WTC11 (cell line): Measurements from ENCODE around the gene BCO2. TPM values are rescaled to one million over a fixed set of nuclear protein-coding genes. Genes with fewer than 3 reads are reported as not detected.

Experiments used
- ATAC-seq: fragments of 200-7000 bp; cut with Tn5 transposase; 2 replicates; pipeline ENCODE4 v1.10.0; 2021; ENCODE audit warnings: mild to moderate bottlenecking, moderate library complexity
- CTCF ChIA-PET: fragments of 300-600 bp; sonication (Branson Sonifier 250); formaldehyde crosslinking; loops from one replicate; lab custom pipeline; 2021; ENCODE audit warnings: antibody characterized with exemption; lab: Charles Lee
- POLR2A ChIA-PET: fragments of 350-600 bp; sonication (Branson Sonifier 250); formaldehyde crosslinking; loops from one replicate; lab custom pipeline; 2021; ENCODE audit warnings: antibody characterized with exemption; lab: Charles Lee
- DNase-seq: peaks from one replicate; pipeline ENCODE4 v3.0.0; 2021; ENCODE audit warnings: low spot score
- H3K27ac Mint-ChIP-seq: 2 replicates; pipeline ENCODE4 v1.8.0; 2021; ENCODE audit warnings: mixed read lengths
- H3K27me3 Mint-ChIP-seq: 2 replicates; pipeline ENCODE4 v1.8.0; 2021; ENCODE audit warnings: low read depth, mild to moderate bottlenecking, moderate library complexity, mixed read lengths
- H3K36me3 Mint-ChIP-seq: 2 replicates; pipeline ENCODE4 v1.8.0; 2021; ENCODE audit warnings: mixed read lengths
- H3K4me1 Mint-ChIP-seq: 2 replicates; pipeline ENCODE4 v1.8.0; 2022; ENCODE audit warnings: mixed read lengths
- H3K4me3 Mint-ChIP-seq: 2 replicates; pipeline ENCODE4 v1.8.0; 2021; ENCODE audit warnings: mild to moderate bottlenecking, moderate library complexity, mixed read lengths
- H3K9me3 Mint-ChIP-seq: 2 replicates; pipeline ENCODE4 v1.8.0; 2021; ENCODE audit warnings: mixed read lengths
- AFF4 ChIP-seq: sonication (generic); formaldehyde crosslinking; IDR thresholded peaks from 2 replicates; pipeline ENCODE4 v1.8.1; 2023; ENCODE audit warnings: mild to moderate bottlenecking, missing genetic modification reagents, borderline replicate concordance
- ARID4B ChIP-seq: sonication (generic); formaldehyde crosslinking; IDR thresholded peaks from 2 replicates; pipeline ENCODE4 v1.8.0; 2023; ENCODE audit warnings: missing genetic modification reagents, mild to moderate bottlenecking, borderline replicate concordance
- ATF3 ChIP-seq: sonication (generic); formaldehyde crosslinking; conservative IDR thresholded peaks from 2 replicates; pipeline ENCODE4 v1.8.1; 2022; ENCODE audit warnings: mild to moderate bottlenecking, missing genetic modification reagents
- CTCF ChIP-seq: fragments of 200-600 bp; IDR thresholded peaks from 2 replicates; pipeline ENCODE4 v1.8.0; 2022; ENCODE audit warnings: antibody characterized with exemption
- FOXJ3 ChIP-seq: sonication (generic); formaldehyde crosslinking; IDR thresholded peaks from 2 replicates; pipeline ENCODE4 v1.9.0; 2021; ENCODE audit warnings: missing genetic modification reagents, mild to moderate bottlenecking, borderline replicate concordance
- KAT7 ChIP-seq: sonication (generic); formaldehyde crosslinking; IDR thresholded peaks from 2 replicates; pipeline ENCODE4 v1.8.1; 2023; ENCODE audit warnings: missing genetic modification reagents, mild to moderate bottlenecking, borderline replicate concordance
- MYBL2 ChIP-seq: sonication (generic); formaldehyde crosslinking; IDR thresholded peaks from 2 replicates; pipeline ENCODE4 v1.8.1; 2023; ENCODE audit warnings: mild to moderate bottlenecking, moderate library complexity, missing genetic modification reagents
- NR3C1 ChIP-seq: sonication (generic); formaldehyde crosslinking; conservative IDR thresholded peaks from 2 replicates; pipeline ENCODE4 v1.8.1; 2023; ENCODE audit warnings: low read depth, mild to moderate bottlenecking, missing genetic modification reagents
- OVOL2 ChIP-seq: fragments of 250-450 bp; sonication (Bioruptor Pico); IDR thresholded peaks from 2 replicates; pipeline ENCODE4 v1.9.0; 2021; ENCODE audit warnings: mild to moderate bottlenecking, borderline replicate concordance
- SP1 ChIP-seq: sonication (generic); formaldehyde crosslinking; conservative IDR thresholded peaks from 2 replicates; pipeline ENCODE4 v1.8.1; 2022; ENCODE audit warnings: missing genetic modification reagents
- TCF7 ChIP-seq: sonication (generic); formaldehyde crosslinking; IDR thresholded peaks from 2 replicates; pipeline ENCODE4 v1.8.0; 2022; ENCODE audit warnings: mild to moderate bottlenecking, low read depth, missing genetic modification reagents, moderate library complexity
- TEAD4 ChIP-seq: sonication (generic); formaldehyde crosslinking; IDR thresholded peaks from 2 replicates; pipeline ENCODE4 v1.8.0; 2022; ENCODE audit warnings: mild to moderate bottlenecking, missing genetic modification reagents
- USF2 ChIP-seq: sonication (generic); formaldehyde crosslinking; IDR thresholded peaks from 2 replicates; pipeline ENCODE4 v1.8.1; 2023; ENCODE audit warnings: mild to moderate bottlenecking, missing genetic modification reagents, moderate library complexity
- ZBTB43 ChIP-seq: sonication (generic); formaldehyde crosslinking; IDR thresholded peaks from 2 replicates; pipeline ENCODE4 v1.8.1; 2023; ENCODE audit warnings: mild to moderate bottlenecking, missing genetic modification reagents
- ZNF232 ChIP-seq: sonication (generic); formaldehyde crosslinking; IDR thresholded peaks from 2 replicates; pipeline ENCODE4 v1.8.0; 2022; ENCODE audit warnings: mild to moderate bottlenecking, missing genetic modification reagents
- ZNF396 ChIP-seq: fragments of 250-450 bp; sonication (Bioruptor Pico); IDR thresholded peaks from 2 replicates; pipeline ENCODE4 v1.8.0; 2021; ENCODE audit warnings: mild to moderate bottlenecking, moderate library complexity, borderline replicate concordance
- ZSCAN18 ChIP-seq: fragments of 250-450 bp; sonication (Bioruptor Pico); IDR thresholded peaks from 2 replicates; pipeline ENCODE4 v2.1.2; 2022; ENCODE audit warnings: mild to moderate bottlenecking, moderate library complexity
- total RNA-seq: library from RNA; stranded (reverse); gene quantifications from 3 replicates; pipeline ENCODE4 v1.2.3, GENCODE V29; 2021

The BCO2 gene
- total RNA-seq, 1 experiment from 2014 or later, result 1.0 TPM

- no peaks in the 10 kb centered on the region for H3K36me3 Mint-ChIP-seq
- no peak within 1 kb of the TSS for H3K27ac Mint-ChIP-seq
- no peak within 1 kb of the TSS for H3K4me3 Mint-ChIP-seq
- ChIA-PET CTCF (interaction anchor here (0.9 to 2.4 kb wide), 2 partner anchors 8 to 113 kb away, joined by 3 to 12 read pairs; partner anchors contain the start of gene BCO2), POLR2A (no interaction called here)
- H3K27me3 Mint-ChIP-seq, result no peaks in the 10 kb centered on the region; the same call in none of the 2 replicates
- ATAC-seq, result 0 out of 2 replicates have a peak, but pooled peaks have one; percentile 19
- TF ChIP-seq TEAD4 (CRISPR knock-in tag) (no peak), NR3C1 (CRISPR knock-in tag) (no peak), USF2 (CRISPR knock-in tag) (peak; percentile 57; the same call in 1 of the 2 replicates), SP1 (CRISPR knock-in tag) (no peak), OVOL2 (CRISPR knock-in tag) (no peak)
- no peaks in the 10 kb centered on the region for H3K9me3 Mint-ChIP-seq
- peaks cover 10% of the 10 kb centered on the region for H3K4me1 Mint-ChIP-seq
- DNase-seq, result peak; percentile 14
These were observed 8.2 kb upstream of the BCO2 start, which contains the start of gene TEX12 for GRCh38 chr11:112167145-112167544. Gene TEX12, plus strand, starts transcription at chr11:112167372. Its CDS starts 1,897 bp downstream, at chr11:112169269.

- DNase-seq, result no peak
- no peak for ATAC-seq
- no peaks in the 10 kb centered on the region; the same call in 1 of the 2 replicates for H3K27me3 Mint-ChIP-seq
- no peaks in the 10 kb centered on the region for H3K36me3 Mint-ChIP-seq
- H3K9me3 Mint-ChIP-seq, result no peaks in the 10 kb centered on the region
- TF ChIP-seq TCF7 (CRISPR knock-in tag) (no peak), ZNF232 (CRISPR knock-in tag) (no peak), AFF4 (CRISPR knock-in tag) (no peak), ZSCAN18 (CRISPR knock-in tag) (no peak), SP1 (CRISPR knock-in tag) (no peak), ATF3 (no peak), MYBL2 (CRISPR knock-in tag) (no peak), FOXJ3 (no peak), USF2 (CRISPR knock-in tag) (no peak), ZNF396 (CRISPR knock-in tag) (no peak), OVOL2 (CRISPR knock-in tag) (no peak), CTCF (no peak), ARID4B (CRISPR knock-in tag) (no peak), KAT7 (CRISPR knock-in tag) (no peak), ZBTB43 (no peak)
- ChIA-PET POLR2A (no interaction called here), CTCF (interaction anchor here (0.6 to 1.2 kb wide), 3 partner anchors 8 to 108 kb away, joined by 3 to 5 read pairs (median 4); partner anchors contain the start of gene IL18)
- H3K4me3 Mint-ChIP-seq, result no peak overlapping the region
- no peaks in the 10 kb centered on the region for H3K4me1 Mint-ChIP-seq
- H3K27ac Mint-ChIP-seq, result no peak overlapping the region
These were observed 2.8 kb upstream of the BCO2 start for GRCh38 chr11:112172362-112172994.
